Sigmoid colon (tissue), 3 donors: ENCODE results near the gene EDEM3.

Source experiments
- POLR2A ChIP-seq, 2 donors: fragments of 450-650 bp; IDR thresholded peaks; one replicate each; pipeline ENCODE4 v1.6.1; 2016; ENCODE audit warnings: antibody characterized with exemption in 2 of 2, mild to moderate bottlenecking in 2 of 2, moderate library complexity in 2 of 2
- TF ChIP-seq, protein P1 (sequence below), 4 experiments: fragments of 450-650 bp in 3 of 4; fragments of 200-600 bp in 1 of 4; IDR thresholded peaks; one replicate each; pipeline ENCODE4 v1.5.1; 2016 to 2019; ENCODE audit warnings: antibody characterized with exemption in 4 of 4, mild to moderate bottlenecking in 3 of 4, moderate library complexity in 2 of 4

DNA sequence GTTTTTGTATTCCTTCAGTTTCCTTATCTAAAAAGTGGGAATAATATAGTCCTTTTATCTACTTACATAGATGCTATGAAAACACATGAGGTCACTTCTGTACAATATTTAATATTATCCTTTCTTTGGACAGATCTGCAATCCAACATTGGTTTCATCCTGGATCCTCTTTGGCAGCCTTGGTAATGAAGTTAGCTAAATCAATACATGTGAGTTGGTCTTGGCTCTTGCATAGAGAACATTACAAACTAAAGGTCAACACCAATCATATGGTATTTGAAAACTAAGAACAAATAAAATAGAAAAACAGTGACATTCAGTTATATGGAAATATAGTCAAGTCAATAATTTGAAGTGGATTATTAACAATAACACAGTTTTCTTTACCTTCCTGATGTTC lies 3.2 kb upstream of the EDEM3 start:
- TF ChIP-seq, protein P1, sequence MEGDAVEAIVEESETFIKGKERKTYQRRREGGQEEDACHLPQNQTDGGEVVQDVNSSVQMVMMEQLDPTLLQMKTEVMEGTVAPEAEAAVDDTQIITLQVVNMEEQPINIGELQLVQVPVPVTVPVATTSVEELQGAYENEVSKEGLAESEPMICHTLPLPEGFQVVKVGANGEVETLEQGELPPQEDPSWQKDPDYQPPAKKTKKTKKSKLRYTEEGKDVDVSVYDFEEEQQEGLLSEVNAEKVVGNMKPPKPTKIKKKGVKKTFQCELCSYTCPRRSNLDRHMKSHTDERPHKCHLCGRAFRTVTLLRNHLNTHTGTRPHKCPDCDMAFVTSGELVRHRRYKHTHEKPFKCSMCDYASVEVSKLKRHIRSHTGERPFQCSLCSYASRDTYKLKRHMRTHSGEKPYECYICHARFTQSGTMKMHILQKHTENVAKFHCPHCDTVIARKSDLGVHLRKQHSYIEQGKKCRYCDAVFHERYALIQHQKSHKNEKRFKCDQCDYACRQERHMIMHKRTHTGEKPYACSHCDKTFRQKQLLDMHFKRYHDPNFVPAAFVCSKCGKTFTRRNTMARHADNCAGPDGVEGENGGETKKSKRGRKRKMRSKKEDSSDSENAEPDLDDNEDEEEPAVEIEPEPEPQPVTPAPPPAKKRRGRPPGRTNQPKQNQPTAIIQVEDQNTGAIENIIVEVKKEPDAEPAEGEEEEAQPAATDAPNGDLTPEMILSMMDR (IDR thresholded peaks at IDR 0.05) = no peak
- TF ChIP-seq POLR2A (IDR thresholded peaks at IDR 0.05) = no peak
